Measurements from ENCODE around the gene RASGRF1. TPM values are rescaled to one million over a fixed set of nuclear protein-coding genes. Genes with fewer than 3 reads are reported as not detected.

The RASGRF1 gene
- total and polyA plus RNA-seq, 10 donors = 0.50 to 3.4 (median 1.8) TPM

DNA sequence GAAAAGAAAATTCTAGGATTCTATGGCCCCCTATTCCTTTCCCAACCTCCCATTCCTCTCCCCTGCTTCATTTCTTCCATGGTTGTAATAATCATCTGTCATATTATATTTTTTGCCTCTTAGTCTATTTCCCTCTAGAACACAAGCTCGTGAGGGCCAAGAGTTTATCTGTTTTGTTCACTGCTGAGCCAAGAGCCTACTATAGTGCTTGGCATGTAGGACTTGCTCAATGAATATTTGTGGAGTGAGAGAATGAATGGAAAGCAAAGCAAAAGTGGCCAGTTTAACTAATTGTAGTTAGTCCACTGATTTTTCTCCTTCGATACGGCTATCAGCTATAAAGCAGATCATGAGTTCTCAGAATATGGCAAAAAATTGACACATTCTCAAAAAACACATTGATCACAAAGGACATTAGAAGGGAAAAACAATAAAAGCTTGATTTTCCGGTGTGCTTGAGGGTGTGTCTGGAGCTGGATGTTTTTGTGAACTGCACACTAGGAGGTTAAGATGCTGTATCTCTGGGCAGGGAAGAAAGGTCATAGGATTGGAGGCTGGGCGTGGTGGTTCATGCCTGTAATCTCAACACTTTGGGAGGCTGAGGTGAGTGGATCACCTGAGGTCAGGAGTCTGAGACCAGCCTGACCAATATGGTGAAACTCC, 120.8 kb downstream of the RASGRF1 start:
- 84 to 95% (median 92%) methylated on average over 5 of the region's 5 CpGs for WGBS, 5 donors
- TF ChIP-seq, protein P1, sequence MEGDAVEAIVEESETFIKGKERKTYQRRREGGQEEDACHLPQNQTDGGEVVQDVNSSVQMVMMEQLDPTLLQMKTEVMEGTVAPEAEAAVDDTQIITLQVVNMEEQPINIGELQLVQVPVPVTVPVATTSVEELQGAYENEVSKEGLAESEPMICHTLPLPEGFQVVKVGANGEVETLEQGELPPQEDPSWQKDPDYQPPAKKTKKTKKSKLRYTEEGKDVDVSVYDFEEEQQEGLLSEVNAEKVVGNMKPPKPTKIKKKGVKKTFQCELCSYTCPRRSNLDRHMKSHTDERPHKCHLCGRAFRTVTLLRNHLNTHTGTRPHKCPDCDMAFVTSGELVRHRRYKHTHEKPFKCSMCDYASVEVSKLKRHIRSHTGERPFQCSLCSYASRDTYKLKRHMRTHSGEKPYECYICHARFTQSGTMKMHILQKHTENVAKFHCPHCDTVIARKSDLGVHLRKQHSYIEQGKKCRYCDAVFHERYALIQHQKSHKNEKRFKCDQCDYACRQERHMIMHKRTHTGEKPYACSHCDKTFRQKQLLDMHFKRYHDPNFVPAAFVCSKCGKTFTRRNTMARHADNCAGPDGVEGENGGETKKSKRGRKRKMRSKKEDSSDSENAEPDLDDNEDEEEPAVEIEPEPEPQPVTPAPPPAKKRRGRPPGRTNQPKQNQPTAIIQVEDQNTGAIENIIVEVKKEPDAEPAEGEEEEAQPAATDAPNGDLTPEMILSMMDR (IDR thresholded peaks at IDR 0.05 in 8 of 11, conservative IDR thresholded peaks at IDR 0.05 in 3 of 11) = no peak
- TF ChIP-seq POLR2A (IDR thresholded peaks at IDR 0.05) = no peak
- TF ChIP-seq POLR2AphosphoS5 (IDR thresholded peaks at IDR 0.05) = no peak

DNA sequence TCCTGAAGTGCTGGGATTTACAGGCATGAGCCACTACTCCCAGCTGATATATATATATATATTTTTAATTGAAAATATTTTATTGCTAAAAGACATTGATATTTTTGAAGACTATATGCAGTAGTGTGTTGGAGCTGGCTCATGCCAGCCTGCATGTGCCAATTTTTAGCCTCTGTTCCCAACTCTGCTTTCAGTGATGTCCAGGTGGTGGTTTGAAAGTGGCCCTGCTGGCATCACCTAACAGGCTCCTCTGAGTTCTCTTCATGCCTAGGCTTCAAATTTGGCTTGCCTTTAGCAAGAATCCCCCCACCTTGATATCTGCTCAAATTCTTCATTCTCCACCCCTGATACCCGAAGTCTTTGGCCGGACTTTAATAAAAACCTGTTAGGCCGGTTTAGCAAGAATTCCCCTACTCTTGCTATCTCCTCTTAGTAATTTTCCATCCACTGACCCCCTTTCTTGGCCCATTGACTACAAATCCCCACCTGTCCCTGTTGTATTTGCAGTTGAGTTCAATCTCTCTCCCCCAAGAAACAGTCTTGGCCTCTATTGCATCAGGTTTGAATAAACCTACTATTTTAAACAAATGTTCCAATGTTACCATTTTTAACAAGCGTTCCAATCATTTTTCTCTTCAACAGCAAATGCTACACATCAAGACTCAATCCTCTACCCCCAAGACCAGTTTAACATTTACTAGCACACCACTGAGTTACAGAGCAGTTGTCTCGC, 121.9 kb downstream of the RASGRF1 start:
- Histone ChIP-seq H3K27me3 (replicated peaks in 1 of 7) (no peaks in the 10 kb centered on the region), H3K36me3 (no peaks in the 10 kb centered on the region), H3K4me3 (no peak overlapping the region), H3K4me1 (no peaks in the 10 kb centered on the region), H3K27ac (no peak overlapping the region), H3K9me3 (no peaks in the 10 kb centered on the region)
- TF ChIP-seq POLR2AphosphoS5 (IDR thresholded peaks at IDR 0.05) (no peak), POLR2A (IDR thresholded peaks at IDR 0.05) (no peak)
- TF ChIP-seq, protein P1 (IDR thresholded peaks at IDR 0.05 in 8 of 11, conservative IDR thresholded peaks at IDR 0.05 in 3 of 11) = no peak
- no peak for DNase-seq
- WGBS, 5 donors = 92 to 98% (median 96%) methylated on average over 5 of the region's 5 CpGs
- intact Hi-C loops (cut with DNase I; ENCODE audit: low total_unique reads) = no loop called here

More for the DNA sequence above, 120.8 kb downstream of the RASGRF1 start:
- no peak overlapping the region for H3K27ac ChIP-seq
- no peaks in the 10 kb centered on the region for H3K36me3 ChIP-seq
- no peak for DNase-seq
- no peak overlapping the region for H3K4me3 ChIP-seq
- H3K9me3 ChIP-seq = no peaks in the 10 kb centered on the region
- no peaks in the 10 kb centered on the region for H3K4me1 ChIP-seq
- H3K27me3 ChIP-seq (replicated peaks in 1 of 7) = no peaks in the 10 kb centered on the region
- intact Hi-C loops (cut with DNase I; ENCODE audit: low total_unique reads) = no loop called here

DNA sequence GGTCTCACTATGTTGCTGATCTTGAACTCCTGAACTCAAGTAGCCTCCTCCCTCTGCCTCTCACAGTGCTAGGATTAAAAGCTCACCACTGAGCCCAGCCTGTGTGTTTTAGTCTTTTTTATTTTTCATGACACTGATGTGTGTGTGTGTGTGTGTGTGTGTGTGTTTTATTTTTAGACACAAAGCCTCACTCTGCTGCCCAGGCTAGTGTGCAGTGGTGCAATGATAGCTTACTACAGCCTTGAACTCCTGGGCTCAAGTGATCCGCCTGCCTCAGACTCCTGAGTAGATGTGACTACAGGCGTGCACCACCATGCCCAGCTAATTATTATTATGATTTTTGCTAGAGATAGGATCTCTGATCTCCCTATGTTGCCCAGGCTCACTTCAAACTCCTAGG, 122.5 kb downstream of the RASGRF1 start:
- no peak for DNase-seq
- H3K27me3 ChIP-seq (replicated peaks in 1 of 7) = no peaks in the 10 kb centered on the region
- TF ChIP-seq POLR2AphosphoS5 (IDR thresholded peaks at IDR 0.05) = no peak
- TF ChIP-seq, protein P1 (IDR thresholded peaks at IDR 0.05 in 8 of 11, conservative IDR thresholded peaks at IDR 0.05 in 3 of 11) = no peak
- no peak for TF ChIP-seq POLR2A (IDR thresholded peaks at IDR 0.05)
- H3K4me3 ChIP-seq = no peak overlapping the region
- no peak overlapping the region for H3K27ac ChIP-seq
- no peaks in the 10 kb centered on the region for H3K36me3 ChIP-seq
- H3K4me1 ChIP-seq = no peaks in the 10 kb centered on the region
- H3K9me3 ChIP-seq = no peaks in the 10 kb centered on the region
- intact Hi-C loops (cut with DNase I; ENCODE audit: low total_unique reads) = no loop called here
- WGBS, 5 donors = 87 to 92% (median 92%) methylated on average over 2 of the region's 2 CpGs

DNA sequence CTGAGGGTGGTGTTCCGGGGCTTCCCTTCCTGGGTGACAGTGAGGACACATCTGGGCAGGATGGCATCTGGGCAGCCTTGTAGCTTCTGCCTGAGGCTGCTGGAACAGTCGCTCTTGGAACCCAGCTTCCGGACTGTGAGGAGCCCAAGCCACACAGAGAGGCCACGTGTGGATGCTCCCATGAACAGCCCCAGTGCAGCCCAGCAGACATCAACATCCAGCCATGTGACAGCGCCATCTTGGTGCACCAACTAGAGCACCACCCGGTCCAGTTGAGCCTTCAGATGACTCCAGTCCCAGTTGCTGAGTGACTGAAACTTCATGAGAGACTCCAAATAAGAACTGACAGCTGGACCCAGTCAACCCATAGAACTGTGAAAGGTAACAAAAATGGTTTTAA, 130.3 kb downstream of the RASGRF1 start:
- WGBS, 5 donors = 93 to 99% (median 96%) methylated on average over 2 to 6 of the region's 6 CpGs
- no peak for DNase-seq
- TF ChIP-seq, protein P1 (IDR thresholded peaks at IDR 0.05 in 8 of 11, conservative IDR thresholded peaks at IDR 0.05 in 3 of 11) = no peak
- TF ChIP-seq POLR2A (IDR thresholded peaks at IDR 0.05) (no peak), POLR2AphosphoS5 (IDR thresholded peaks at IDR 0.05) (no peak)

More for the DNA sequence above, 130.3 kb downstream of the RASGRF1 start:
- no peaks in the 10 kb centered on the region for H3K27me3 ChIP-seq (replicated peaks in 1 of 7)
- H3K36me3 ChIP-seq = no peaks in the 10 kb centered on the region
- intact Hi-C loops (cut with DNase I; ENCODE audit: low total_unique reads) = no loop called here
- no peaks in the 10 kb centered on the region for H3K4me1 ChIP-seq
- no peaks in the 10 kb centered on the region for H3K9me3 ChIP-seq
- H3K27ac ChIP-seq = no peak overlapping the region
- H3K4me3 ChIP-seq = no peak overlapping the region

All from spleen (tissue), 11 donors.